HG02798 (cell line): Measurements from ENCODE around the gene CYP1B1.
"Not testable (repeated sequence)": the region's sequence is repeated elsewhere in the genome, so short reads cannot be mapped to it uniquely, and the experiment has no call there.

ENCODE experiments used
- ATAC-seq: cut with Tn5 transposase; IDR thresholded peaks from one replicate; pipeline ENCODE4 v1.9.1; 2021; ENCODE audit warnings: mild to moderate bottlenecking; ENCODE audit not compliant: unreplicated experiment, poor library complexity

Gene CYP1B1

GRCh38 chr2:38038682-38039081, 37.3 kb downstream of the CYP1B1 start:
- no peak for ATAC-seq

GRCh38 chr2:38037757-38038621, 38.0 kb downstream of the CYP1B1 start:
- peak; percentile 77 for ATAC-seq

- ATAC-seq = no peak
Observed at GRCh38 chr2:38037325-38037724, 38.6 kb downstream of the CYP1B1 start.

- ATAC-seq = no peak
Observed at GRCh38 chr2:38035968-38036367, 40.0 kb downstream of the CYP1B1 start.

- ATAC-seq = no peak
Observed at GRCh38 chr2:38033646-38034045, 42.3 kb downstream of the CYP1B1 start.

GRCh38 chr2:38032946-38033345, 43.0 kb downstream of the CYP1B1 start:
- ATAC-seq = no peak

- no peak for ATAC-seq
Observed at GRCh38 chr2:38030635-38031355, 45.2 kb downstream of the CYP1B1 start.

- ATAC-seq = no peak
Observed at GRCh38 chr2:38029512-38029911, 46.4 kb downstream of the CYP1B1 start.

GRCh38 chr2:38028829-38029228, 47.1 kb downstream of the CYP1B1 start:
- no peak for ATAC-seq

- no peak for ATAC-seq
Observed at GRCh38 chr2:38026846-38027245, 49.1 kb downstream of the CYP1B1 start.

GRCh38 chr2:38021589-38021988, 54.4 kb downstream of the CYP1B1 start:
- no peak for ATAC-seq

- not testable (repeated sequence) for ATAC-seq
Observed at GRCh38 chr2:38020359-38021069, 55.4 kb downstream of the CYP1B1 start.

- no peak for ATAC-seq
Observed at GRCh38 chr2:38017836-38018235, 58.1 kb downstream of the CYP1B1 start.
